GM12865 (cell line): Measurements from ENCODE around the gene GNA14.

ENCODE experiments used
- DNase-seq: peaks from one replicate; pipeline ENCODE4 v3.0.0; 2010; ENCODE audit warnings: low read depth
- H3K4me3 ChIP-seq: 2 replicates; pipeline ENCODE4 v1.5.1; 2011; ENCODE audit warnings: mild to moderate bottlenecking, low read depth, low read length, control low read depth
- TF ChIP-seq, protein P1 (sequence below): IDR thresholded peaks from 2 replicates; pipeline ENCODE4 v1.5.1; 2011; ENCODE audit warnings: low read length, control low read depth, low read depth, inconsistent platforms; ENCODE audit not compliant: insufficient read depth; ENCODE audit errors: missing control alignments

GNA14 gene

DNA sequence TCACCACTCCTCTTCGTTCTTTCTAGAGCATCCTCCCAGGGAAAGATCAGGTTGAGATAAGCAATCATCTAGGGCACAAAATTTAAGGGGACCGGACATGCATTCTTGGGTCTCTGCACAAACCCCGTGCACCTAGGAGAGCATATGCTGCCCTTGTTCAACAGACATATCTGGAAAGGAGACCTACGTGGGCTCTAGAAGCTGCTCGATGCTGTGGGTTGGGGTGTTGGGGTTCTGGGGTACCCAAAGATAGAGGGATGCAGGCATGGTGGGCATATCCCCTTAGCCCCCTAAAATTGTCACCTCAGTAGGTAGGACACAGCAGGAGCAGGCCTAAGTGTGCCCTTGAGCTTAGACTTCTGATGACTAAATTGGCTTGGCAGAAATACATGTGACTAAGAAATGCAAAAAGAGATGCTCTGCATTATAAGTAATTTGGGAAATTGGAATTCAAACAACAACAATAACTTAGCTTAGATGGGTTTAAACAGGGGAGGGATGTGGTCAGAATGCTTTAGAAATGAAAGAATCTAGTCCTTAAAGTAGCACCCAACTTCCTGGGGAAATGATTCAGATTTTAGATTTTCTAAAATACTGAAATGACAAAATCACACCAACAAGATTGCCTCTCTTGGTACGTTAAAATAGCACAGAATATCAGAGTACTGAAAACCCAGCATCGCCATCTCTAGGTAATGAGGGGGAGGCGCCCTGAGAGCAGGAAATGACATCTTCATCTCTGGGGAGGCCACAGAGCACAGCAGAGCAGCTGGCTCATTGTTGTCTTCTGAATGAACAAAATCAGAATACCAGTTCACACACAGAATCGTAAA lies 172.3 kb downstream of the GNA14 start:
- H3K4me3 ChIP-seq, result no peak overlapping the region
- TF ChIP-seq, protein P1, sequence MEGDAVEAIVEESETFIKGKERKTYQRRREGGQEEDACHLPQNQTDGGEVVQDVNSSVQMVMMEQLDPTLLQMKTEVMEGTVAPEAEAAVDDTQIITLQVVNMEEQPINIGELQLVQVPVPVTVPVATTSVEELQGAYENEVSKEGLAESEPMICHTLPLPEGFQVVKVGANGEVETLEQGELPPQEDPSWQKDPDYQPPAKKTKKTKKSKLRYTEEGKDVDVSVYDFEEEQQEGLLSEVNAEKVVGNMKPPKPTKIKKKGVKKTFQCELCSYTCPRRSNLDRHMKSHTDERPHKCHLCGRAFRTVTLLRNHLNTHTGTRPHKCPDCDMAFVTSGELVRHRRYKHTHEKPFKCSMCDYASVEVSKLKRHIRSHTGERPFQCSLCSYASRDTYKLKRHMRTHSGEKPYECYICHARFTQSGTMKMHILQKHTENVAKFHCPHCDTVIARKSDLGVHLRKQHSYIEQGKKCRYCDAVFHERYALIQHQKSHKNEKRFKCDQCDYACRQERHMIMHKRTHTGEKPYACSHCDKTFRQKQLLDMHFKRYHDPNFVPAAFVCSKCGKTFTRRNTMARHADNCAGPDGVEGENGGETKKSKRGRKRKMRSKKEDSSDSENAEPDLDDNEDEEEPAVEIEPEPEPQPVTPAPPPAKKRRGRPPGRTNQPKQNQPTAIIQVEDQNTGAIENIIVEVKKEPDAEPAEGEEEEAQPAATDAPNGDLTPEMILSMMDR, result no peak
- peak; percentile 67 for DNase-seq

DNA sequence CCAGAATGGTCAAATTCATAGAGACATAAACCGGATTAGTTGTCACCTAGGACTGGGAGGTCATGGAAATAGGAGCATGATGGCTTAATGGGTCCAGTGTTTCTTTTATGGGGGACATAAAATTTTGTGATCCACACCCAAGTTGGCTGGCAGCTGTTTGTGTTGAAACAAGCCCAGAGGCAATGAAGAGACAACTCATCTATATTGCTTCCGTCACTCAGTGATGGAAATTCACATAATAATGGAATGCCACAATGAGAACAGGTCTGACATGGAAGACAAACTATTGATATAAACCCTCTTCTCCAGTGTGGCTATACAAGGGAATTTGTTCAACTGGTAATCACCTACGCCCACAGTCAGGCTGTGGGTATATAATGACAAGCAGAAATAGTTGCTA lies 173.2 kb downstream of the GNA14 start:
- no peak for DNase-seq
- TF ChIP-seq, protein P1, result no peak
- H3K4me3 ChIP-seq, result no peak overlapping the region

DNA sequence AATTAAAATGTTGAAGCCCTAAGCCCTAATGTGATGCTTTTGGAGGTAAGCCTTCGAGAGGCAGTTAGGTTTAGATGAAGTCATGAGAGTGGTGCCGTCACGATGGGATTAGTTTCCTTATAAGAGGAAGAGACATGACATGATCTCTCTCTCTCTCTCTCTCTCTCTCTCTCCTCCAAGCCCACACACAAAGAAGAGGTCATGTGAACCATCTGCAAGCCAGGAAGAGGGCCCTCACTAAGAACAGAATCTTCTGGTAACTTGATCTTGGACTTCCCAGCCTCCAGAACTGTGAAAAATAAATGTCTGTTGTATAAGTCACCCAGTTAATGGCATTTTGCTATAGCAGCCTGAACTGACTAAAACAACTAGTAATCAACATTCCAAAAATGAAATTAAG lies 175.5 kb downstream of the GNA14 start:
- TF ChIP-seq, protein P1, result no peak
- no peak overlapping the region for H3K4me3 ChIP-seq
- no peak for DNase-seq

DNA sequence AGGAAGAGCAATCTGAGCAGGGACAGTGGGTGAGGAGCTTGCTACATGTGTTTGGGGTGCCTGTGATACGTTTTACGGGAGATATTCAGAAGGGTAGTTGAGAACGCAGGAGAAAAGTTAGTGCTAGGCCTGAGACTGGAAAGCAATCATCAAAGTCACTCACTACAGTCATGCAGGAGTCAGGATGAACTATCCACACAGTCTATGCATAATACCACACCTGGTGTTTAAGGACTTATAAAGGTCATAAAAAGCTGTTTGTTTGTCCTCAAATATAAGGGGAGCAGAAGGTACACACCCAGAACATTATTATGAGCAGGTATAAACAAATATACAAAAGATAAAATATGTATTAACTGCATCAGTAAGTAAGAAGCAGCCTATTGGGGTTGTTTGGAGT lies 176.6 kb downstream of the GNA14 start:
- no peak overlapping the region for H3K4me3 ChIP-seq
- DNase-seq, result no peak
- TF ChIP-seq, protein P1, result no peak

DNA sequence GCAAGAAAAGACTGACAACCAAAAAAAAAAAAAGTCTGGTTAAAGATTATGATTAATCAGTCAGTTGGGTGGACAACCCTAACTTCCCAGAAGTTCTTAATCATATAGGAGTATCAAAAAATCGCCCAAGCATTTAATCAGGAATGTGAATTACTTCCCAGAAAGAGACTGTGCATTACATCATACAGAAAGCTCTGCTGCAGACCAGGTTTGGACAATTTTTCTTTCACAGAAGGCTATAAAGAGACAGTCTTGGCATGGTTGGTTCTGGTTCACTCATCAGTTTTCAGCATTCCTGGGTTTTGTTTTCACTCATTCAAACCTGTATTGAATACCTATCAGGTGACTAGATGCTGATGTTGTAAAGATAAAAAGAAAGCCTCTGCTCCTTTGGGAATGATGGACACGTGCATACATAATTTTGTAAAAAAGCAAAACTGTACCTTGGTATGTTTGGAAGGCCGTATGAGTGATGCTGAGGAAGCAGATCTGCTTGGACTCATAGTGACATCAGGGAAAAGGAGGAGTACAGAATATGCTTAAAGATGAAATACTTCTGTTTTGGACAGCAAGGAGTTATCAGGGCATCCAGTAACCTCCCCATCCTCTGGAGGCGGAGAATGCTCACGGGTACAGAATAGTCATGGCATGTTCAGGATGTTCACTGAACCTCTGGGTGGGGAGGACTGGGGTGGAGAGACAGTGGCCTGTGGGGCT lies 178.4 kb downstream of the GNA14 start:
- no peak overlapping the region for H3K4me3 ChIP-seq
- DNase-seq, result no peak
- TF ChIP-seq, protein P1, result no peak

DNA sequence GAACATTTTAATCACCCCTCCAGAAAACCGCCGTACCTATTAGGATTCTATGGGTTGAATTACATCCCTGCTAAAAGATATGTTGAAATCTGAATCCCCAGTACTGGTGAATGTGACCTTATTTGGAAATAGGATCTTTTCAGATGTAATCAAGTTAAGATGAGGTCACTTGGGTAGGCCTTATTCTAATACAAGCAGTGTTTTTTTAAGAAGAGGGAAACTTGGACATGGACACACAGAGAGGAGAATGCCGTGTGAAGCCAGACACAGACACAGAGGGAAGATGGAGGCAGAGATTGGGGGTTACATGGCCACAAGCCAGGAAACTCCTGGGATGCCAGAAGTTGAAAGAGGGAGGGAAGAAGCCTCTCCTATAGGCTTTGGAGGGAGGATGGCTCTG lies 183.5 kb downstream of the GNA14 start:
- DNase-seq, result no peak
- H3K4me3 ChIP-seq, result no peak overlapping the region
- TF ChIP-seq, protein P1, result no peak
